Breast epithelium (tissue), 3 donors: ENCODE results near the gene CEACAM6.
"Not testable (repeated sequence)": the region's sequence is repeated elsewhere in the genome, so short reads cannot be mapped to it uniquely, and the experiment has no call there.

Experiments used
- CTCF ChIP-seq, 3 donors: fragments of 450-650 bp; IDR thresholded peaks; one replicate each; pipeline ENCODE4 v1.5.1; 2016 to 2017; ENCODE audit warnings: antibody characterized with exemption in 3 of 3, mild to moderate bottlenecking in 3 of 3, moderate library complexity in 3 of 3
- POLR2AphosphoS5 ChIP-seq, 3 donors: sonication (generic); formaldehyde crosslinking; IDR thresholded peaks; one replicate each; pipeline ENCODE4 v1.6.1; 2017; ENCODE audit warnings: antibody characterized with exemption in 3 of 3

- not testable (repeated sequence) for TF ChIP-seq CTCF, POLR2AphosphoS5 (IDR thresholded peaks at IDR 0.05)
Observed at GRCh38 chr19:41788518-41788917, 33.2 kb downstream of the CEACAM6 start.
